B cell (primary cell): Measurements from ENCODE around the gene MLLT3. TPM values are rescaled to one million over a fixed set of nuclear protein-coding genes. Genes with fewer than 3 reads are reported as not detected.

Experiments used
- ATAC-seq: fragments of 200-7000 bp; cut with Tn5 transposase; one replicate; pipeline ENCODE4 v1.10.0; 2021; ENCODE audit warnings: low read depth, mild to moderate bottlenecking, moderate number of reproducible peaks, moderate library complexity
- CTCF ChIA-PET: fragments of 350-600 bp; sonication (Branson Sonifier 250); formaldehyde crosslinking; loops from one replicate; lab custom pipeline; 2021; ENCODE audit warnings: antibody characterized with exemption, inconsistent platforms; lab: Charles Lee
- POLR2A ChIA-PET: fragments of 350-600 bp; sonication (Branson Sonifier 250); formaldehyde crosslinking; loops from one replicate; lab custom pipeline; 2021; ENCODE audit warnings: antibody characterized with exemption; lab: Charles Lee
- DNase-seq: peaks from one replicate; pipeline ENCODE4 v3.0.0; 2013
- H2AFZ ChIP-seq: 2 replicates; pipeline ENCODE4 v1.6.1; 2012; ENCODE audit warnings: mild to moderate bottlenecking, low read depth, low read length; ENCODE audit not compliant: insufficient read depth, poor library complexity, severe bottlenecking
- H3K27ac ChIP-seq, 2 donors: 1 replicate in 1 of 2; 2 replicates in 1 of 2; pipeline ENCODE4 v1.5.1; 2012 to 2013; ENCODE audit warnings: low read length in 2 of 2, mild to moderate bottlenecking in 2 of 2, moderate library complexity in 1 of 2
- H3K27me3 ChIP-seq, 4 experiments: fragments of 200-600 bp in 1 of 4; sonication (generic) in 1 of 4; replicated peaks in 1 of 4; 1 replicate in 2 of 4; 2 replicates in 2 of 4; pipeline versions ENCODE4 v1.6.1 to v1.7.0; 2013 to 2016; ENCODE audit warnings: low read length in 3 of 4, mild to moderate bottlenecking in 2 of 4, mixed read lengths in 1 of 4, moderate library complexity in 1 of 4; ENCODE audit not compliant: insufficient read depth in 4 of 4, control insufficient read depth in 3 of 4; ENCODE audit errors: control extremely low read depth in 1 of 4
- H3K36me3 ChIP-seq, 2 experiments: replicated peaks in 1 of 2; 1 replicate in 1 of 2; 2 replicates in 1 of 2; pipeline versions ENCODE4 v1.6.1 to v1.7.1; 2013; ENCODE audit warnings: low read length in 1 of 2; ENCODE audit not compliant: insufficient read depth in 2 of 2, control insufficient read depth in 1 of 2; ENCODE audit errors: control extremely low read depth in 1 of 2, extremely low read depth in 1 of 2
- H3K4me1 ChIP-seq, 2 donors: fragments of 200-600 bp in 1 of 2; sonication (generic) in 1 of 2; 1 replicate in 1 of 2; 2 replicates in 1 of 2; pipeline versions ENCODE4 v1.5.1 to v1.6.1; 2013 to 2017; ENCODE audit warnings: low read length in 2 of 2; ENCODE audit not compliant: control insufficient read depth in 2 of 2, insufficient read depth in 2 of 2
- H3K4me2 ChIP-seq: replicated peaks from 2 replicates; pipeline ENCODE3; 2012; ENCODE audit warnings: mild to moderate bottlenecking, low read depth, low read length; ENCODE audit not compliant: poor library complexity, severe bottlenecking
- H3K4me3 ChIP-seq, 5 experiments: fragments of 200-600 bp in 1 of 5; sonication (generic) in 1 of 5; 1 replicate in 3 of 5; 2 replicates in 2 of 5; pipeline versions ENCODE4 v1.5.1 to v1.7.0; 2011 to 2016; ENCODE audit warnings: low read length in 4 of 5, mild to moderate bottlenecking in 4 of 5, low read depth in 2 of 5, control low read depth in 1 of 5, moderate library complexity in 1 of 5; ENCODE audit not compliant: insufficient read depth in 1 of 5; ENCODE audit errors: control extremely low read depth in 1 of 5, extremely low read depth in 1 of 5
- H3K79me2 ChIP-seq: fragments of 200-600 bp; sonication (generic); one replicate; pipeline ENCODE4 v1.6.0; 2016; ENCODE audit warnings: low read length; ENCODE audit not compliant: control insufficient read depth, insufficient read depth
- H3K9ac ChIP-seq: fragments of 200-600 bp; sonication (generic); 2 replicates; pipeline ENCODE4 v1.6.1; 2017; ENCODE audit warnings: mild to moderate bottlenecking, low read length, moderate library complexity
- H3K9me3 ChIP-seq, 3 donors: one replicate each; pipeline versions ENCODE4 v1.6.1 to v1.7.1; 2013; ENCODE audit warnings: low read length in 2 of 3; ENCODE audit not compliant: control insufficient read depth in 2 of 3, insufficient read depth in 1 of 3; ENCODE audit errors: control extremely low read depth in 1 of 3
- H4K20me1 ChIP-seq: 2 replicates; pipeline ENCODE4 v1.6.0; 2012; ENCODE audit warnings: mild to moderate bottlenecking, low read length; ENCODE audit not compliant: insufficient read depth, control insufficient read depth, poor library complexity, severe bottlenecking
- H3K27ac Mint-ChIP-seq: one replicate; pipeline ENCODE4 v1.8.0; 2021; ENCODE audit warnings: mixed read lengths
- H3K27me3 Mint-ChIP-seq: one replicate; pipeline ENCODE4 v1.8.0; 2021; ENCODE audit warnings: mixed read lengths
- H3K4me1 Mint-ChIP-seq: one replicate; pipeline ENCODE4 v1.8.0; 2021; ENCODE audit warnings: mixed read lengths
- H3K4me3 Mint-ChIP-seq: one replicate; pipeline ENCODE4 v1.8.0; 2021; ENCODE audit warnings: mixed read lengths
- H3K9me3 Mint-ChIP-seq: one replicate; pipeline ENCODE4 v1.8.0; 2022; ENCODE audit warnings: mixed read lengths; ENCODE audit not compliant: insufficient read depth
- EZH2 ChIP-seq: IDR thresholded peaks from 2 replicates; pipeline ENCODE4 v1.6.1; 2012; ENCODE audit warnings: borderline replicate concordance, low read depth, mild to moderate bottlenecking, moderate library complexity, low read length; ENCODE audit not compliant: insufficient read depth, poor library complexity, severe bottlenecking
- WGBS: methylation state at CpG from one replicate; pipeline ENCODE4 v1.1.5; 2013; ENCODE audit warnings: missing lambda C conversion rate; ENCODE audit not compliant: insufficient coverage; 5-methylcytosine and 5-hydroxymethylcytosine counted together
- intact Hi-C: fragments of 100-400 bp; cut with micrococcal nuclease; formaldehyde crosslinking; loops from one replicate; pipeline ENCODE4 v1.10.0; 2022
- polyA plus RNA-seq: library from polyadenylated mRNA; depleted of rRNA; stranded (reverse); fragments of >200 nt; gene quantifications from 2 replicates; pipeline ENCODE4 v1.2.3, GENCODE V29; 2012
- total RNA-seq, 2 donors: library from RNA; stranded (reverse); fragments of 120-200 nt in 1 of 2; gene quantifications; 1 replicate in 1 of 2; 2 replicates in 1 of 2; pipeline versions ENCODE4 v1.2.3 to v1.2.4, GENCODE V29; 2013 to 2022
- TF ChIP-seq, protein P1 (sequence below): fragments of 200-600 bp; IDR thresholded peaks from one replicate; pipeline ENCODE4 v1.8.0; 2022; ENCODE audit warnings: antibody characterized with exemption, mild to moderate bottlenecking

The MLLT3 gene
- total and polyA plus RNA-seq, 2 donors (not counting 1 experiment from before 2014, with no cell fraction given), result 3.4 to 3.6 TPM

DNA sequence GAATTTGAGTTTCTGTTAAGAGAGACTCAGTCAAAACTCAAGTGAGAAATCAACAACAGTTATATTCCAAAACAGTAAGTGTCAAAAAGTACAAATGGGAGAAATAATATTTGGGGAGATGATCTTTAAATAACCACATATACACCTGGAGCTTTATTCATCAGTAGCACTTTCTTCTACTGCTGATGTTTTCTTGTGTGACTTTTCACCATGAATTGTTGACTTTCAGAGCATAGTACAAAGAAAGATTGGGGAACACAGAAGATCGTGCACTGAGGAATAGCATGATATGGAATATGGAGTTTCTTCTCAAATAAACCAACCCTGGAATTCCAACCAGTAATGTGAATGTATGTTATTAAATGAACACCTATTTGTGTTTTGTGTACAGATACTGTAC is 130.7 kb downstream of the MLLT3 start:
- Mint-ChIP-seq H3K4me3 (no peak overlapping the region), H3K27ac (no peak overlapping the region), H3K27me3 (peaks cover 4% of the 10 kb centered on the region), H3K4me1 (peaks cover 4% of the 10 kb centered on the region), H3K9me3 (no peaks in the 10 kb centered on the region)
- intact Hi-C loops, result no loop called here
- H3K9ac ChIP-seq, result no peak overlapping the region
- peaks cover 0 to 7% of the 10 kb centered on the region in 2 donors for H3K4me1 ChIP-seq
- no peak for ATAC-seq
- H3K9me3 ChIP-seq, result no peaks in the 10 kb centered on the region
- ChIA-PET CTCF (no interaction called here), POLR2A (no interaction called here)
- H3K27me3 ChIP-seq, result no peaks in the 10 kb centered on the region
- H3K27ac ChIP-seq, result no peak overlapping the region
- H3K36me3 ChIP-seq, result no peaks in the 10 kb centered on the region
- H3K4me3 ChIP-seq, result no peak overlapping the region
- no peak for DNase-seq
- TF ChIP-seq, protein P1, sequence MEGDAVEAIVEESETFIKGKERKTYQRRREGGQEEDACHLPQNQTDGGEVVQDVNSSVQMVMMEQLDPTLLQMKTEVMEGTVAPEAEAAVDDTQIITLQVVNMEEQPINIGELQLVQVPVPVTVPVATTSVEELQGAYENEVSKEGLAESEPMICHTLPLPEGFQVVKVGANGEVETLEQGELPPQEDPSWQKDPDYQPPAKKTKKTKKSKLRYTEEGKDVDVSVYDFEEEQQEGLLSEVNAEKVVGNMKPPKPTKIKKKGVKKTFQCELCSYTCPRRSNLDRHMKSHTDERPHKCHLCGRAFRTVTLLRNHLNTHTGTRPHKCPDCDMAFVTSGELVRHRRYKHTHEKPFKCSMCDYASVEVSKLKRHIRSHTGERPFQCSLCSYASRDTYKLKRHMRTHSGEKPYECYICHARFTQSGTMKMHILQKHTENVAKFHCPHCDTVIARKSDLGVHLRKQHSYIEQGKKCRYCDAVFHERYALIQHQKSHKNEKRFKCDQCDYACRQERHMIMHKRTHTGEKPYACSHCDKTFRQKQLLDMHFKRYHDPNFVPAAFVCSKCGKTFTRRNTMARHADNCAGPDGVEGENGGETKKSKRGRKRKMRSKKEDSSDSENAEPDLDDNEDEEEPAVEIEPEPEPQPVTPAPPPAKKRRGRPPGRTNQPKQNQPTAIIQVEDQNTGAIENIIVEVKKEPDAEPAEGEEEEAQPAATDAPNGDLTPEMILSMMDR, result no peak
- TF ChIP-seq EZH2, result no peak
- no peak overlapping the region for H2AFZ ChIP-seq
- H3K4me2 ChIP-seq, result peak overlapping the region; percentile 23
- H3K79me2 ChIP-seq, result no peaks in the 10 kb centered on the region
- WGBS, result no CpG with 5 or more reads among the region's 1 CpG
- H4K20me1 ChIP-seq, result no peaks in the 10 kb centered on the region

DNA sequence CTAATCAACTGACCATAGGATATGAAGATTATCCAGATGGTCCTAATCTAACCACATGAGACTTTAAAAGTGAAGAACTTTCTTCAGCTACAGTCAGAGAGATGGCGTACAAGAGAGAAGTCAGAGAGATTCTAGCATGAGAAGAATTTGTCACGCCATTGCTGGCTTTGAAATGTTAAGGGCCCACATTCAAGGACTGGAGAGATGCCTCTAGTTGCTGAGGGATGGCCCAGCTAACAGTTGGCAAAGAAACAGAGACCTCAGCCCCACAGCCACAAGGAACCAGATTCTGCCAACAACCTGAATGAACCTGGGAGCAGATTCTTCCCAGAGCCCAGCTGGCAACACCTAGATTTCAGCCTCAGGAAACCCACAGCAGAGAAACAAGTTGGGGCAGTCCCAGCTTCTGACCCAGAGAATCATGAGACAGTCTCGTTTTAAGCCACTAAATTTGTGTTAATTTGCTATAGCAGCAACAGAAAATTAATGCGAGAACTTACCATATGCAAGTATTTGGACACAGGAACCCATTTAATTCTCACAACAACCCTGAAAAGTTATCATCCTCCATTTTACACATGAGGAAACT is 132.0 kb downstream of the MLLT3 start:
- no peak for ATAC-seq
- Histone ChIP-seq H3K4me2 (no peak overlapping the region), H3K36me3 (no peaks in the 10 kb centered on the region), H3K9ac (no peak overlapping the region), H3K27ac (no peak overlapping the region), H3K79me2 (no peaks in the 10 kb centered on the region), H3K4me1 (peaks cover 0 to 7% of the 10 kb centered on the region in 2 donors), H3K4me3 (no peak overlapping the region), H4K20me1 (no peaks in the 10 kb centered on the region), H3K9me3 (no peaks in the 10 kb centered on the region), H3K27me3 (no peaks in the 10 kb centered on the region), H2AFZ (no peak overlapping the region)
- Mint-ChIP-seq H3K27ac (no peak overlapping the region), H3K4me3 (no peak overlapping the region), H3K27me3 (peaks cover 4% of the 10 kb centered on the region), H3K9me3 (no peaks in the 10 kb centered on the region), H3K4me1 (peaks cover 4% of the 10 kb centered on the region)
- 100% methylated on average over 2 of the region's 4 CpGs for WGBS
- intact Hi-C loops, result no loop called here
- no peak for DNase-seq
- ChIA-PET POLR2A (no interaction called here), CTCF (no interaction called here)
- TF ChIP-seq EZH2, result no peak
- TF ChIP-seq, protein P1, result no peak
